ENCODE data around the gene ZNF366.
A peak's percentile ranks its signal among the peaks of the same experiment; 100 is the strongest.
"Not testable (repeated sequence)": the region's sequence is repeated elsewhere in the genome, so short reads cannot be mapped to it uniquely, and the experiment has no call there.

The ZNF366 gene

DNA sequence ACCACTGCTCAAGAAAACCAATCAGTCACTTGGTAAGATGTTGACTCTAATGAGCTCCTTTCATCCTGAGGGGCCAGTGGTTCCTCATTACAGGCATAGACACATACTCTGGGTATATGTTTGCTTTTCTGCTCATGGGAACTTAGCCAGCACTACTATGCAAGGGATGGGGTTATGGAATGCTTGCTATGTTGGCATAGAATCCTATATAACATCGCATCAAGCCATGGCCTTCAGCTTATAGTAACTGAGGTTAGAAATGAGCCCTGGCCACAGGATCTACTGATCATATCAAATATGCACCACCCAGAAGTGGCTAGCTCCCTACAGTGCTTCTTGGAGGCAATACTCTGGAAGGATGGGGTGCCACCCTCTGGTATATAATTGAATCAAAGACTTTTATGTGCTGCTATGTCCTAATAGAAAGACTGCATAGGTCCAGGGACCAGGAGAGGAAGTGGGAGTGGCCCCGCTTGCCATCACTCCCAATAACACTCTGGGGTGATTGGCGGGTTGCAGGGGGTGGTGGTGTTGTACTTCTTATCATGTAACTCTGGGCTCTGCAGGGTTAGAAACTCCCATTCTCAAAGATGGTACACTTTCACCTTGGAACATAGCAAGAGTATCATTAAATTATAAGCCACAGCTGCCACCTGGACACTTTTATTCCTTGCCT is 70.3 kb downstream of the ZNF366 start:
- DNase-seq = peak; percentile 40

GRCh38 chr5:72434781-72435437 is 72.3 kb downstream of the ZNF366 start:
- DNase-seq = no peak

DNA sequence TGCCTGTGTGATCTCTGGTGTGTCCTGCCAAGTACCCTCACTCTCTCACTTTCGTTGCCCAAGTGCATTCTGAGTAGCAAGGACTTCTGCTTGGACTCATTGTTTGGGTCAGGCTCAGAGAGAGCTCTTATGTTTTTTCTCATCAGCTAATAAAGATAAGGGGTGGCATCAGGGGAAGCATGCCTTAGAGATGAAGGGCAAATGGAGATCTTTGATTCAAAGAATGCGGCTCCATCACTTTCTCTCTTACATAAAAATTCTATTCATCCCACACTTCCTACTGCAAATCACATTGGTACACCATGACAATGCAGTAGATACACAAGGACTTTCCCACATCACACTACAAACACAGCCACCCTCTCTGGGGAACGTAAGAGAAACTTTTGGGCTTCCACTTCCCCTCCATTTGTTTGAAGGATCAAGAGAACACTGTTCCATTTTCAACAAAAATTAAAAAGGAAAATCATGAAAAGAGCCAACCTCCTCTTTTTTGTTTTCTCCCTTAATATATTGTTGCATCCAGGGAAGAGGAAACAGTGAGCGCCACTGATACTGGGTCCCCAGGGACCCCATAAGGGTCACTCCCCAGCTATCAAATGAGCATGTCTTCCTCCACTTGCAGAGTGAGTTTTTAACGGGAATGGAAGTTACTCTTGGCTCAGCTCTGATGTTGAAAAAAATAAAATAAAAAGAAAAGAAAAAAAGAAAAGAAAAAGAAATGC is 73.0 kb downstream of the ZNF366 start:
- no peak for DNase-seq

- no peak for DNase-seq
These were observed 73.7 kb downstream of the ZNF366 start for GRCh38 chr5:72433522-72433921.

- no peak for DNase-seq
These were observed 78.5 kb downstream of the ZNF366 start for GRCh38 chr5:72428669-72429068.

- peak; percentile 82 for DNase-seq
These were observed 79.4 kb downstream of the ZNF366 start for GRCh38 chr5:72427488-72428437.

DNA sequence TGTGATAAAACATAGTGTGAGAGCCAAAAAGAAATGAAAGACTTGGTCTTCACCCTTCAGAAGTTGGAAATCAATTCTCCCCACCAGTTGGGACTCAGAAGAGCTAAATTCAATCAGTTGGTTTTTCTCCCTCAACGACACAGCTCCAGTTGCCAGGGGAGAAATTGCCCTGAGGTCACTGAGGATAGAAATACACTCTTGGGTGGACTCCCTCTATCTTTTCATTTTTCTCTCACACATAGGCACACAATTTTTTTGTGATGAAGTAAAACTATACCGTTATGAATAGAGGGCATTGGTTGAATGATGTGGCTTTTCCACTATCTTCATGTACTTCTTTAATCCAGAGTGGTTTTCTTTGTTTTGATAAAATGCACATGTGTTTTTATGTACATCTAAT is 80.2 kb downstream of the ZNF366 start:
- DNase-seq = no peak

DNA sequence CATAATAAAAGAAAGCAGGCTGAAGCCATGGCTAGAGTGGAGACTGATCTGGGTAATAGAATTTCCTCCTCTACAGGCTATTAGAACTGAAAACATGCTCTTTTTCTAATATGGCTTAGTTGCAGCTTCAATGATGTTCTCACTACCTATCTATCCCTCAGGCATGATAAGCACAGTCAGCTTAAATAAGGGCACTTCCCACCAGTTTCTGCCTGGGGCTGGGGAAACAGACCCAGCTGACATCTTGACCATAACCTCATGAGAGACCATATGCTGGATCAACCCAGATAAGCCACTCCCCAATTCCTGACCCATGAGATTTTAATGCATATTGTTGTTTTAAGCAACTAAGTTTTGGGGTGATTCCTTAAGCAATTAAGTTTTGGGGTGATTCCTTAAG is 81.2 kb downstream of the ZNF366 start:
- peak; percentile 46 for DNase-seq

DNA sequence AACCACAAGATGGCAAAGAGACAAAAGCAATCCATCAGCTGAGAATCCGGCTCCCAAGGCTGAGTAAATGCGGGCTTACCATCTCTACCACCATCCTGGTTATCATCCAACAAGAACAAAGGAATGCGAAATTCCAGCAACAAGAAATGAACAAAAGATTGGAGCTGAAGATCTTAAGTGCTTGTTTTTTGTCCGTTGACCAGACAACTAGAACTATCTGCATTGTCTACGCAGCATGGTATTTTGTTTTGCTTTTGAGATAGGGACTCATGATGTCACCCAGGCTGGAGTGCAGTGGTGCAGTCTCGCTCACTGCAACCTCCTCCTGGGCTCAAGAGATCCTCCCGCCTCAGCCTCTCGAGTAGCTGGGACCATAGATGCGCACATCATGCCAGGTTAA is 88.9 kb downstream of the ZNF366 start:
- peak; percentile 28 for DNase-seq

- no peak for DNase-seq
These were observed 89.7 kb downstream of the ZNF366 start for GRCh38 chr5:72417333-72418062.

DNA sequence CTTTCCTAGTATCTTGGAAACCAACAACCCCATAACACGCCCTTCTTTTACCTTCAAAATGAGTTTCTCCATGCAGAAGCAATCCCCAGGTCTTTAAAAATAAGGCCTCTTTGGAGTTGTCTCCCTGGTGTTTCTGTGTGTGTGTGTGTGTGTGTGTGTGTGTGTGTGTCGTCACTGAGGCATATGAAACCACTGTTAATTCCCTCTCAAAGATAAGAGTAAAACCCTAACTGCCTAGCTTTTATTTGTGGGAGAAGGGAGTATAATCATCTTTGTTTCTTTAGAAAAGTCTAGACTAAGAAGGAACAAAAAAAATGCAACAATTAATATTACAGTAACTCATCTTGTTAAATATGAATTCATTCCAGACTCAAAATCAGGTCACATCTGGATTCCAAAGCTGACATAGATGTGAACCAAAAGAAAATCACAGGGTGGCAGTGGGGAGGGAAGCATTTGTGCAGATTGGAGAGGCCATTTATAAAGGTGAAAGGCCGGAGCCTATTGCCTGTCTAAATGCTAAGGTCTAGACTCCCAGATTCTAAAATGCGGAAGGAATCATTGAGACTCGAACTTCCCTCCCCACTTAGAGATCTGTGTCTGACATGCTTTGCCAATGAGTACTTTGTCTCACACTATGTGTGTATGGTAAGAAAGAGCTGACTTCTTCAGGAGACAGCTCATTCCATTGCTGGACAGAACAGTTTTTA is 91.4 kb downstream of the ZNF366 start:
- no peak for DNase-seq

GRCh38 chr5:72412283-72413055 is 94.7 kb downstream of the ZNF366 start:
- peak; percentile 90 for DNase-seq

DNA sequence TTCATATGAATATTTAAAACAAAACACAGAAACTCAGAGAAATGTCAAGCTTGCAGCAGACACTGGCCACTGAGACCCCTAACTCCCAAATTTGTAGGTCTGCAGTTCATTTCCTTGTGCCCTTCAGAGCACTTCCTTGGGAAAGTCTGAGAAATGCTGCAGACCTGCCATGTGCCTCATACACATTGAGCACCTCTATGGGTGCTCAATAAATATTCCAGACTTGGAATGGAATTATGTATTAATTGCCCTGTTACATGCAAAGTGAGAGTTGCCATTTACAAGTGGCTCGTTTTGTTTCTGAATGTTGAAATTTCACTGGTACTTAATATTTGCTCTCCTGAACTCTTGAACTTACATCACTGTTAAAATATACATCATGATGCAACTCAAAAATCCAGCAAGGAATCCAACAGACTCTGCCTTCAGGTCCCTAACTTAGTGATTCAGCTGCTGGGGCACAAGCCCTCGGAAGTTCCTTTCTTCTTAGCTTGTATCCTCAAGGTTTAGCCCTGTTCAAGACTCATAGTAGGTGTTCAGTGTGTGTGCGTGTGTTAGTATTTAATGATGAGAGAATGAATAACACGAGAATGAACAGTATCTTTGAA is 96.4 kb downstream of the ZNF366 start:
- peak; percentile 62 for DNase-seq

DNA sequence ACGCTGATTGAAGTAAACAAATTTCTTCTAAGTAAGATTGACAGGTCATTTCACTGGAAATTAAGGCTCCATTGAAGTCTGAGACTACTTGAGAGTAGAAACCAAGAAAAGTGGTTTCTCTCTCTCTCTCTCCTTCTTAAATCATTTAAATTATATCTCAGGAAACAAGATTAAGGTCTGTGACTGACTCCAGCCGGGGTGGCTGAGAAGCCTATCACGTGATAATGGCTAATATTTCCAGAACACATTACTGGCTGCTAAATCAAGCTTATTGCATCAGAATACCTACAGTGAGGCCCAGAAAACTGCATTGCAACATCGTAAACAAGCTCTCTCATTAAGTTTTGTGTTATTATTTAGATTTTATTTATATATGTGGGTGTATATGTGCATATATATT is 98.6 kb downstream of the ZNF366 start:
- no peak for DNase-seq

- DNase-seq = no peak
These were observed 99.1 kb downstream of the ZNF366 start for GRCh38 chr5:72408127-72408526.

GRCh38 chr5:72407541-72407940 is 99.7 kb downstream of the ZNF366 start:
- no peak for DNase-seq

DNA sequence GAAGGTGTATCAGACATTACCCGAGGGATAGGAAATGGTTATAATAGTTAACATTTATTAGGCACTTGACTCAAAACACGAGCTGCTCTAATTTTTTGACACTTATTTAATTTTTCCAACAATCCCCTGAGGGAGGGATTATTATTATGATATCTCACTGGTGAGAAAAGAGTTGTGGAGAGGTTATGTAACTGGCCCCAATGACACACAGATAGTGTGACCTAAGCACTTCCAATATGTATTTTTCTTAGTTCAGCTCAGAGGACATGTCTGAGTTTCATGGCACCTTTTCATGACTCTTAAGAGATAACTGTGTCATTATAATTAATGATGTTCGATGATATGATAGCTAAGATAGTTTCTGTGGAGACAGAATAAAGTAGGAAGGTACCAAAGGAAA is 100.1 kb downstream of the ZNF366 start:
- no peak for DNase-seq

DNA sequence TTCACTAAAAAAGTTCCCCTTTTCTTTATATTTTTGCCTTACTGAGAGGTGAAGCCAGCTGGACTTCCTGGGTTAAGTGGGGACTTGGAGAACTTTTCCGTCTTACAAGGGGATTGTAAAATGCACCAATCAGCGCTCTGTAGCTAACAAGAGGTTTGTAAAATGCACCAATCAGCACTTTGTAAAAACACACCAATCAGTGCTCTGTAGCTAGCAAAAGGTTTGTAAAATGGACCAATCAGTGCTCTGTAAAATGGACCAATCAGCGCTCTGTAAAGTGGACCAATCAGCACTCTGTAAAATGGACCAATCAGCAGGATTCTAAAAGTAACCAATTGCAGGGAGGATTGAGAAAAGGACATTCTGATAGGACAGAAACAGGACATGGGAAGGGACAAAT is 102.4 kb downstream of the ZNF366 start:
- DNase-seq = not testable (repeated sequence)

DNA sequence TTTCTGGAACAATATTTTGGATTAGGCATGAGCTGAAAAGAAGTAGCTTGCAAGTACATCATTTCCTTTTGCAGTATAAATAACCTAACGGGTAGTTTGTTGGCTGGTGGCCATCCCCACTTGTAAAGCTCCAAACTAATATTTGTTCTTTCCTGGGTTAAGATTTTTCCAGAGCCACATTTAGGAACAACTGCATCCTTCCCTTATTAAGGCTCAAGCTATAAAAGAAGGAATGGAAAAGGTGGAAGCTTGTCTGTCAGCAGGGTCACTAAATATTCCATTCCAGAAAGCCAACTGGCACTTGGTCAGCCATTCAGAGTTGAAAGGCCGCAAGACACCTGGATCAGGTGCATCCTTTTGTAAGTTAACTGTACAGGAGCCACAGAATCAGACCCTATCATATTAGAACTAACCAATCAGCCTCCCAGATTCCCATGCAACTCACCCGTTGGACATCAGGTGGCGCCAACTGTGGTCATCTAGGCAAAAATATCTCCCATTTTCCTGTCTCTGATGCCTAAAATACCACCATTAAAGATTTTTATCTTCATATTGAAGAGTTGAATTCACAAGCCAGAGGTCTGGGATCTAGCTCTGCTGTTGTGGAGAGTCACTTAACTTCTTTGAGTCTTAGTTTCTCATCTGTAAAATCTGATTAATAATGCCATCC is 104.1 kb downstream of the ZNF366 start:
- DNase-seq = no peak

All from NCI-H226 (cell line).